Effector memory CD4-positive, alpha-beta T cell (primary cell): Measurements from ENCODE around the gene BACE2.
"Not testable (repeated sequence)": the region's sequence is repeated elsewhere in the genome, so short reads cannot be mapped to it uniquely, and the experiment has no call there.

Experiments used
- DNase-seq, 3 donors: peaks; one replicate each; pipeline ENCODE4 v3.0.0-alpha.2; 2020
- H3K27ac ChIP-seq: 2 replicates; pipeline ENCODE4 v1.7.0; 2013; ENCODE audit warnings: mild to moderate bottlenecking, low read length, moderate library complexity; ENCODE audit not compliant: insufficient read depth, poor library complexity, severe bottlenecking
- H3K27me3 ChIP-seq: replicated peaks from 2 replicates; pipeline ENCODE4 v1.7.0; 2013; ENCODE audit warnings: mild to moderate bottlenecking, low read length; ENCODE audit not compliant: insufficient read depth, control insufficient read depth, poor library complexity, severe bottlenecking
- H3K36me3 ChIP-seq: 2 replicates; pipeline ENCODE4 v1.7.0; 2013; ENCODE audit warnings: mild to moderate bottlenecking, low read length, moderate library complexity; ENCODE audit not compliant: control insufficient read depth, insufficient read depth
- H3K4me1 ChIP-seq: 2 replicates; pipeline ENCODE4 v1.7.0; 2013; ENCODE audit warnings: low read length, mild to moderate bottlenecking; ENCODE audit not compliant: control insufficient read depth, insufficient read depth, poor library complexity, severe bottlenecking
- H3K4me3 ChIP-seq: 2 replicates; pipeline ENCODE4 v1.7.0; 2013; ENCODE audit warnings: low read length, low read depth, mild to moderate bottlenecking; ENCODE audit not compliant: insufficient read depth, poor library complexity, severe bottlenecking
- H3K9me3 ChIP-seq: 2 replicates; pipeline ENCODE4 v1.7.0; 2013; ENCODE audit warnings: mild to moderate bottlenecking, low read length, moderate library complexity; ENCODE audit not compliant: control insufficient read depth

Gene BACE2

DNA sequence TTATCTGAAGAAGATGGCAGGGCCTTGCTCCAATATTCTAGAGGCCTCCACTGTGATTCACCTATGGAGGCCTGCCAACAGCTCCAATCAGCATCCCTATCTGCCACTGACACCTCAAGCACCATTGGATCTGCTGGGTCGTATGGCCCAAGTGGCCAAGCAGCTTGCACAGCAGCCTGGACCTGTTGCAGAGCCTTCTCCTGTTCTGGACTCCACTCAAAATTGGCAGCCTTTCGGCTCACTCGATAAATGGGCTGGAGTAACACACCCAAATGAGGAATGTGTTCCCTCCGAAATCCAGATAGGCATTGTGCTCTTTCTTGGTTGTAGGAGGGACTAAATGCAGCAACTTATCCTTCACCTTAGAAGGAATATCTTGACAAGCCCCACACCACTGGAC lies 24.6 kb downstream of the BACE2 start:
- not testable (repeated sequence) for H3K4me3 ChIP-seq, H3K27me3 ChIP-seq, DNase-seq, H3K9me3 ChIP-seq, H3K4me1 ChIP-seq, H3K27ac ChIP-seq, H3K36me3 ChIP-seq

DNA sequence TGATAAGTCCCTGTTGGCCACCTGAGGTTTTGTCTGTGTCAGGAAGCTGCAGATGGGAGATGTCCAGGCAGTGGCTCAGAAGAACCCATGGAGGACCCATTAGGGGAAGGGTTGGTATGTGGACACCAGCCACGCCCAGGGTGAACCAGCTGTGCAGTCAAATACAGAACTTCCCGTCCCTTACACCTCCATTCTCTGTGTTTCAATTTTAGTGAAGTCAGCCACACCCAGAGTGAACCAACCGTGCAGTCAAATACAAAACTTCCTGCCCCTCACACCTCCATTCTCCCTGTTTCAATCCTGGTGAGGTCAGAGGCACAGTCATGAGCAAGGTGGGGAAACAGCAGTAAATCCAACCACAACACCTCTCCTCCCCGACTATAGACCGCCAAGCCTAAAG lies 27.4 kb downstream of the BACE2 start:
- no peak overlapping the region for H3K27ac ChIP-seq
- no peaks in the 10 kb centered on the region for H3K4me1 ChIP-seq

DNA sequence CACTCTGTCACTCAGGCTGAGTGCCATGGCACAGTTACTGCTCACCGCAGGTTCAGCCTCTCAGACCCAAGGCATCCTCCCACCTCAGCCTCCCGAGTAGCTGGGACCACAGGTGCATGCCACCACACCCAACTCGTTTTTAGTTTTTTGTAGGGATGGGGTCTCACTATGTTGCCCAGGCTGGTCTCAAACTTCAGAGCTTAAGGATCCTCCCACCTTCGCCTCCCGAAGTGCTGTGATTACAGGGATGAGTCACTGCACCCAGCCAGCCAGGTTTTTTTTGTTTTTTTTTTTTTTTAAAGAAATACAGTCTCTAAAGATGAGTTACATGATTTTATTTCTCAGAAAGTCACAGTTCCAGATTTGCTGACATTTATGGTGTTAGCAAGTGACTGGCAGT lies 29.0 kb downstream of the BACE2 start:
- no peak overlapping the region for H3K4me3 ChIP-seq
- H3K36me3 ChIP-seq, result no peaks in the 10 kb centered on the region
- no peaks in the 10 kb centered on the region for H3K4me1 ChIP-seq
- no peak for DNase-seq
- H3K9me3 ChIP-seq, result no peaks in the 10 kb centered on the region
- H3K27me3 ChIP-seq, result no peaks in the 10 kb centered on the region
- H3K27ac ChIP-seq, result no peak overlapping the region

More for the DNA sequence above, 27.4 kb downstream of the BACE2 start:
- Histone ChIP-seq H3K4me3 (no peak overlapping the region), H3K36me3 (no peaks in the 10 kb centered on the region), H3K9me3 (no peaks in the 10 kb centered on the region), H3K27me3 (no peaks in the 10 kb centered on the region)
- no peak for DNase-seq

DNA sequence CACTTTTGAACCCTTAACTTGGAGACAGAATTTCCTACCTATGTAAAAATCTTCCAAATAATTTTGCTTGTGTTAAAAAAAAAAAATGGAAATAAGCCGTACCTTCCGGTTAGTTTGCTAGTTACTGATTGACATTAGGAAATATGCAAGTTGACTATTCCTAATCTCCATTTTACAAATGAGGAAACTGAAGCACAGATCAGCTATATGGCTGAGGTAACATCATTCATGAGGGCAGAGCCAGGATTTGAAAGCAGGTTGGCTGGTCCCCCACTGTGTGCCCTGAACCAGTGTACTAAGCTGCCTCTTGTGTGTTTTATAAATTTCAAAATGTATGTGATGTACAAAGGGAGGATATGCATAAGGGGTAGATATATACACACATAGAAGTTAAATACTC lies 29.6 kb downstream of the BACE2 start:
- no peak for DNase-seq
- Histone ChIP-seq H3K4me1 (no peaks in the 10 kb centered on the region), H3K27ac (no peak overlapping the region), H3K4me3 (no peak overlapping the region), H3K27me3 (no peaks in the 10 kb centered on the region), H3K9me3 (no peaks in the 10 kb centered on the region), H3K36me3 (no peaks in the 10 kb centered on the region)

DNA sequence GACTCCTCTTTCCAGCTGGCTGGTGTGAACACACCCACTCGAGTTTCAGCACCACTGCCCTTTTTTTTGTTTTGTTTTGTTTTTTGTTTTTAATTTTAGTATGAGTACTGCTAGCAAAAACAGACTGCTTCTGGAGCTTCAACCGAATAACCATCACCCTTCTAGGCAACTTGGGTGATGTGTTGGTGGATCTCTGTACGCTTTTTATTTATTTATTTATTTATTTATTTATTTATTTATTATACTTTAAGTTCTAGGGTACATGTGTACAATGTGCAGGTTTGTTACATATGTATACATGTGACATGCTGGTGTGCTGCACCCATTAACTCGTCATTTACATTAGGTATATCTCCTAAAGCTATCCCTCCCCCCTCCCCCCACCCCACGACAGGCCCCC lies 30.7 kb downstream of the BACE2 start:
- H3K36me3 ChIP-seq, H3K4me3 ChIP-seq, DNase-seq, H3K9me3 ChIP-seq, H3K27me3 ChIP-seq, H3K27ac ChIP-seq, H3K4me1 ChIP-seq: not testable (repeated sequence)

DNA sequence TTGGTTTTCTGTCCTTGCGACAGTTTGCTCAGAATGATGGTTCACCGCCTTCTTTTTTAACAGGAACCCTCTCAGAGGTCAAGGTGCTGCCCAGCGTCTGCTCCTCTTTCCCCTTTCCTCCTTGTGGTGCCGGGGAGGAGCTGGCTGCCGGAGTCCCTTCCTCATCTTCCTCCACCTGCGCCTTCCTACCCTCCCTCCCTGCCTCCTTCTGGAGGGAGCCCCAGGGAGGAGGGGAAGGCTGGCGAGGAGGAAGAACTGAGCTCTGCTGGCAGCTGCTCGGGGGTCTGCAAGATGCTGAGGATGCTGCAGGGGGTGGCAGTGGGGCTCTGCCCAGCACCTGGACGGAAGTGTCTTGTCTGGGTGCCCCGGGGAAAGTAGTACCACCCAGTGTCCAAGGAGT lies 31.2 kb downstream of the BACE2 start:
- Histone ChIP-seq H3K4me3 (no peak overlapping the region), H3K27ac (no peak overlapping the region), H3K27me3 (no peaks in the 10 kb centered on the region), H3K36me3 (no peaks in the 10 kb centered on the region), H3K9me3 (no peaks in the 10 kb centered on the region), H3K4me1 (no peaks in the 10 kb centered on the region)
- no peak for DNase-seq

DNA sequence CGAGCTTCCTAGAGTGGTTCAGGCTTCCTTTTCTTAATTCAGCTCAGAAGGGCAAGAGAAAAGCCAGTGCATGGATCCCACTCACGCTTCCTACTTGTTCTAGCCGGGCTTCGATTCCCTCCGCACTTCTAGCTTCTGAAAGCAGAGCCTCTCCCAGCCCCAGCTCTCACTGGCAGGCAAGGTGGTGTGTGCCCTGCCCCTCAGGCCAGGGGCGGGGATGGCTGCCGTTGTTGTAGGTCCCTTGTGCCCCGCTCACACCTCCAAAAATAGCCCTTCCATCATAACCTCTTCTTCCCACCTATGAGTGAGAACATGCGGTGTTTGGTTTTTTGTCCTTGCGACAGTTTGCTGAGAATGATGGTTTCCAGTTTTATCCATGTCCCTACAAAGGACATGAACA lies 31.6 kb downstream of the BACE2 start:
- H3K4me1 ChIP-seq, result no peaks in the 10 kb centered on the region
- no peaks in the 10 kb centered on the region for H3K9me3 ChIP-seq
- H3K4me3 ChIP-seq, result no peak overlapping the region
- DNase-seq, result no peak
- no peak overlapping the region for H3K27ac ChIP-seq
- no peaks in the 10 kb centered on the region for H3K27me3 ChIP-seq
- no peaks in the 10 kb centered on the region for H3K36me3 ChIP-seq

DNA sequence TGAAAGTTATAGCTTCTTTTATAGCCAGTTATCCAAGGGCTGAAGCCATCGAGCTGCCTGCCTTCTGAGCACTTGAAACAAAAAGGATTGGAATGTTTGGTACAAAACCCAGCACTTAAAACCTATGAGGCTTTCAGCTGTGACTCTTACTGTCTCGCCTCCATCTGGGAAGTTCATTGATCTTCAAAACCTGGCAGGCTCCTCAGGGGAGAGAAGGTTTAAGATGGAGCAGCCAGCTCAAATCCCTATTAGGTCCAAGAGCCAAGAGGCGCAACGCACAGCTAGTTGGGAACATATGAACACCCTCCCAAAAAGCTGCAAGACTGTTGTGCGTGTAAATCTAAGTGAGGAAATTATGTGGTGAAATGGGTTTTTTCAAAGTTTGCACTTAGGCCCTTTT lies 33.4 kb downstream of the BACE2 start:
- no peaks in the 10 kb centered on the region for H3K36me3 ChIP-seq
- H3K4me1 ChIP-seq, result no peaks in the 10 kb centered on the region
- H3K27ac ChIP-seq, result no peak overlapping the region
- no peaks in the 10 kb centered on the region for H3K9me3 ChIP-seq
- H3K27me3 ChIP-seq, result no peaks in the 10 kb centered on the region
- no peak for DNase-seq
- no peak overlapping the region for H3K4me3 ChIP-seq

DNA sequence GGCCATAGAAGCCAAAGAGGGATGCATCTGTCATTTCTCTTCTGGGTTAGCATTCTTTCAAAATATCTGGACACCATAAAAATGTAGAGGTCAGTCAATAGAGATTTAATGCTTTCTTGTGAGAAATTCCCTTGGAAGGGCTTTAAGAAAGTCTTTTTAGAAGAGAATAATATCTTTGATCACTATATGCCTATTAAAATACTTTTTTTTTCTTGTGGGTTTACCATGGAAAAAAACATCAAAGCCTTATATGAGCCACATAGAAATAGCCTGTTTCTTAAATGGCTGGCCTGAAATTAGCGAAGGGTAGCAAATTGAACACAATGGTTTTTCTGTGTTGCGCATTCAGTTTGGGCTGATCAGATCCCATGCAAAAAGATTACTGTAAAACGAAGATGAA lies 36.8 kb downstream of the BACE2 start:
- Histone ChIP-seq H3K36me3 (no peaks in the 10 kb centered on the region), H3K4me1 (no peaks in the 10 kb centered on the region), H3K27me3 (no peaks in the 10 kb centered on the region), H3K9me3 (no peaks in the 10 kb centered on the region), H3K4me3 (no peak overlapping the region), H3K27ac (no peak overlapping the region)
- DNase-seq, result no peak

DNA sequence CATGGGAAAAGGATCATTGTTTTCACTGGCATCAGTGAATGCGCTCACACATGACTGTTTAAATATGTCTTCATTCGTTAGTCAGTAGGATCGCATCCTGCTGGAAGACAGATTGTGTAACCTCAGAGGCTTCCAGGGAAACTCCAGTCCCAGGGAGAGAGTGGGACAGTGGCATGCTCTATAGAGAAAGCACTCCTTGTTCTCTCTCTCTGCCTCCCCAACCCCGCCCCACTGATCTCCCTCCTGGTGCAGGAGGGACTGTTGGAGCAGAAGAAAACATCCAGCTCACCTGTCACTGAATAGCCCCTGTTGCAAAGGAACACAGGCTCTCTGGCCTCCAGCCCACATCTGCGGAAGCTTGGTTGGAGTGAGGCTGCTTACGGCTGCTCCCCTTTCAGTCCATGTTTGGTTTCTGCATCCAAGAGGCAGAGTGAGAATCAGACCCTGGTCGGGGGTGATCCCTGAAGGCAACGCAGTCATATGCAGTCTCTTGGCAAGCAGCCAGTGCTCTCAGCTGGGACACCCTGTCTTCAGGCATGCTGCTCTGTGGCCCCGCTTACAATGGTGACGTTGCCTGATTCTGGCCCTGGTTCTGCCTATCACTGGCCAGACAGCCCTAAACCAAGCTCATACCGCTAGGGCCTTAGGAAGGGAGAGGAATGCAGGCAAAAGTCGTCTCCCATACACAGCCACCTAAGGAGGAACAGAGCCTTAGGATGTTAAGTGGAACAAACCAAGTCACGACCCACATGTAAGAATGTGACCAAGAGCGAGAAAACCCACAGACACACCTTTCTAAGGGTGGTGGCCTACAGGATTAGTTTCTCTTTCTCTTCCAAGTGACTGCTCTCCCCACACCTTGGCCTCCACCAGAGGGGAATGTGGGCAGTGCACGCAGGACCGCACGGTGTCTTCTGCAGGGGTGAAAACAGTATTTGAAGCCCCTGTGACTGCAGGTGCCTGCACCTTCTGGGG lies 39.7 kb downstream of the BACE2 start:
- H3K27me3 ChIP-seq, result no peaks in the 10 kb centered on the region
- H3K27ac ChIP-seq, result no peak overlapping the region
- H3K4me3 ChIP-seq, result no peak overlapping the region
- no peaks in the 10 kb centered on the region for H3K36me3 ChIP-seq
- H3K4me1 ChIP-seq, result no peaks in the 10 kb centered on the region
- no peaks in the 10 kb centered on the region for H3K9me3 ChIP-seq
- DNase-seq, result no peak
